ENCODE results near the gene SATB1.

Gene SATB1

GRCh38 chr3:18425641-18426257 is 610 bp upstream of the SATB1 start (continued):
- TF ChIP-seq ZBTB48 (tag by site-specific recombination; IDR thresholded peaks at IDR 0.05) (no peak), SP3 (tag by site-specific recombination; IDR thresholded peaks at IDR 0.05) (peak; percentile 67), ZNF423 (tag by site-specific recombination; IDR thresholded peaks at IDR 0.05) (peak; percentile 98), ZNF366 (tag by site-specific recombination; conservative IDR thresholded peaks at IDR 0.05) (peak; percentile 58), ZFP37 (tag by site-specific recombination; IDR thresholded peaks at IDR 0.05) (0 out of 2 replicates have a peak, but pooled peaks have one; percentile 15), ZEB2 (tag by site-specific recombination; IDR thresholded peaks at IDR 0.05) (no peak), ZBTB17 (tag by site-specific recombination; IDR thresholded peaks at IDR 0.05) (peak; percentile 42), REPIN1 (tag by site-specific recombination; IDR thresholded peaks at IDR 0.05; ENCODE audit: low read depth) (no peak), ZSCAN30 (tag by site-specific recombination; IDR thresholded peaks at IDR 0.05) (peak; percentile 94), ZNF549 (tag by site-specific recombination; IDR thresholded peaks at IDR 0.05) (no peak), ZNF449 (tag by site-specific recombination; IDR thresholded peaks at IDR 0.05) (no peak), ZNF791 (tag by site-specific recombination; IDR thresholded peaks at IDR 0.05) (no peak), ZNF16 (tag by site-specific recombination; IDR thresholded peaks at IDR 0.05; ENCODE audit: low read depth) (no peak), ZBTB20 (tag by site-specific recombination; IDR thresholded peaks at IDR 0.05) (peak; percentile 79; the same call in 1 of the 2 replicates), WT1 (tag by site-specific recombination; IDR thresholded peaks at IDR 0.05) (peak; percentile 39; the same call in 1 of the 2 replicates), BCL11B (tag by site-specific recombination; IDR thresholded peaks at IDR 0.05; ENCODE audit: low read depth) (no peak), ZNF311 (tag by site-specific recombination; IDR thresholded peaks at IDR 0.05; ENCODE audit: borderline replicate concordance) (no peak), ZNF302 (tag by site-specific recombination; IDR thresholded peaks at IDR 0.05; ENCODE audit: low read depth) (no peak), ZBTB8A (tag by site-specific recombination; IDR thresholded peaks at IDR 0.05) (peak; percentile 87), ZNF394 (tag by site-specific recombination; IDR thresholded peaks at IDR 0.05; ENCODE audit: borderline replicate concordance) (no peak), PRDM10 (tag by site-specific recombination; IDR thresholded peaks at IDR 0.05) (no peak), ZNF600 (tag by site-specific recombination; IDR thresholded peaks at IDR 0.05) (0 out of 2 replicates have a peak, but pooled peaks have one; percentile 6), ZNF629 (tag by site-specific recombination; IDR thresholded peaks at IDR 0.05) (no peak; the same call in 1 of the 2 replicates), ZNF513 (tag by site-specific recombination; IDR thresholded peaks at IDR 0.05) (no peak), ZSCAN16 (tag by site-specific recombination; IDR thresholded peaks at IDR 0.05) (no peak), ZNF571 (tag by site-specific recombination; IDR thresholded peaks at IDR 0.05) (no peak), ZNF239 (tag by site-specific recombination; IDR thresholded peaks at IDR 0.05) (no peak)
- TF ChIP-seq, protein P1, sequence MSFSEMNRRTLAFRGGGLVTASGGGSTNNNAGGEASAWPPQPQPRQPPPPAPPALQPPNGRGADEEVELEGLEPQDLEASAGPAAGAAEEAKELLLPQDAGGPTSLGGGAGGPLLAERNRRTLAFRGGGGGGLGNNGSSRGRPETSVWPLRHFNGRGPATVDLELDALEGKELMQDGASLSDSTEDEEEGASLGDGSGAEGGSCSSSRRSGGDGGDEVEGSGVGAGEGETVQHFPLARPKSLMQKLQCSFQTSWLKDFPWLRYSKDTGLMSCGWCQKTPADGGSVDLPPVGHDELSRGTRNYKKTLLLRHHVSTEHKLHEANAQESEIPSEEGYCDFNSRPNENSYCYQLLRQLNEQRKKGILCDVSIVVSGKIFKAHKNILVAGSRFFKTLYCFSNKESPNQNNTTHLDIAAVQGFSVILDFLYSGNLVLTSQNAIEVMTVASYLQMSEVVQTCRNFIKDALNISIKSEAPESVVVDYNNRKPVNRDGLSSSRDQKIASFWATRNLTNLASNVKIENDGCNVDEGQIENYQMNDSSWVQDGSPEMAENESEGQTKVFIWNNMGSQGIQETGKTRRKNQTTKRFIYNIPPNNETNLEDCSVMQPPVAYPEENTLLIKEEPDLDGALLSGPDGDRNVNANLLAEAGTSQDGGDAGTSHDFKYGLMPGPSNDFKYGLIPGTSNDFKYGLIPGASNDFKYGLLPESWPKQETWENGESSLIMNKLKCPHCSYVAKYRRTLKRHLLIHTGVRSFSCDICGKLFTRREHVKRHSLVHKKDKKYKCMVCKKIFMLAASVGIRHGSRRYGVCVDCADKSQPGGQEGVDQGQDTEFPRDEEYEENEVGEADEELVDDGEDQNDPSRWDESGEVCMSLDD (tag by site-specific recombination; IDR thresholded peaks at IDR 0.05), result peak; percentile 28; the same call in 1 of the 2 replicates
- TF ChIP-seq, protein P2, sequence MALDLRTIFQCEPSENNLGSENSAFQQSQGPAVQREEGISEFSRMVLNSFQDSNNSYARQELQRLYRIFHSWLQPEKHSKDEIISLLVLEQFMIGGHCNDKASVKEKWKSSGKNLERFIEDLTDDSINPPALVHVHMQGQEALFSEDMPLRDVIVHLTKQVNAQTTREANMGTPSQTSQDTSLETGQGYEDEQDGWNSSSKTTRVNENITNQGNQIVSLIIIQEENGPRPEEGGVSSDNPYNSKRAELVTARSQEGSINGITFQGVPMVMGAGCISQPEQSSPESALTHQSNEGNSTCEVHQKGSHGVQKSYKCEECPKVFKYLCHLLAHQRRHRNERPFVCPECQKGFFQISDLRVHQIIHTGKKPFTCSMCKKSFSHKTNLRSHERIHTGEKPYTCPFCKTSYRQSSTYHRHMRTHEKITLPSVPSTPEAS (tag by site-specific recombination; IDR thresholded peaks at IDR 0.05), result no peak
